Erythroblast (primary cell): ENCODE data around the gene PRDM1.

Source experiments
- GATA1 ChIP-seq: IDR thresholded peaks from 2 replicates; pipeline ENCODE4 v1.6.1; 2011; ENCODE audit warnings: low read depth, mild to moderate bottlenecking, control low read depth, low read length, moderate library complexity
- POLR2A ChIP-seq: IDR thresholded peaks from 2 replicates; pipeline ENCODE4 v1.6.1; 2011; ENCODE audit warnings: mild to moderate bottlenecking, low read length

DNA sequence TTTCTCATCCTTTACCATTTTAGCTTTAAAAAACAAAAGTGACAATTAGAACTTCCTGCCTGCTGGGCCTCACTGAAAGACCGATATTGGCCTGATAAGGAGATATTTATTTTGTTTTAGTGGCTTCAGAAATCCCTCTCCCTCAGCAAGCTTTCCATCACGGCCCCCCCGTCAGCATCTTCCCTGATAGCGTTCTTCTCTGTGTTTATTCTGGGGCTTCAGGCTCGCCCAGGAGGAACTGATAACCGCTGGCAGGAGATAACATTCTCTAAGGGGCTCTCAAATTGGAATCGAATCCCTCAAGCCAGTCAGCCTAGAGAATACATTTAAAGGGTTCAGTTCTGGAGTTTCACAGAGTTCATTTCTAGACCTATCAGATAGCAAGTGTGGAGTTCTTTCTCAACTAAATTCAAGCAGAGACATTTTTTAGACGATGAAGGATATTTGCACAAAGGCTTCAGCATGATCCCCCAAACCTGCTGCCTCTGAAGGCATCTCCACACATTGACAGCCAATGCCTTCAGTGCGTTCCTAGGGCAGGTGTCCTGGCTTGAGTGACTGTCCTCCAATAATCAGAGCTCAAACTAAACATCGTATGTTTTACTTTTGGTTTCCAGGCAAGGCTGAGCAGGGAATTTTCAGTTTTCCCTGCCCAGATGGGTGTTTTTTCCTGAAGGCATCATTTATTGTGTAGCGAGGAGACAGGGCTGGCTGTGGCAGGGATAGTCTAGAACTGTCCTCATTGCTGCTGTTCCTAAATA lies 17.0 kb downstream of the PRDM1 start:
- no peak for TF ChIP-seq POLR2A
- no peak for TF ChIP-seq GATA1
